Bronchial epithelial cell (primary cell): Measurements from ENCODE around the gene KIF3A. TPM values are rescaled to one million over a fixed set of nuclear protein-coding genes. Genes with fewer than 3 reads are reported as not detected.

Source experiments
- DNase-seq: peaks from one replicate; pipeline ENCODE4 v3.0.0-alpha.2; 2010; ENCODE audit warnings: low read depth
- FAIRE-seq: peaks from 2 replicates; lab custom pipeline; 2011; peaks lifted over from hg19 to GRCh38; lab: Jason Lieb, UNC
- H3K27me3 ChIP-seq: 2 replicates; pipeline ENCODE4 v1.5.1; 2011; ENCODE audit warnings: low read length; ENCODE audit not compliant: control insufficient read depth, insufficient read depth
- H3K36me3 ChIP-seq: 2 replicates; pipeline ENCODE4 v1.5.1; 2011; ENCODE audit warnings: low read length; ENCODE audit not compliant: control insufficient read depth, insufficient read depth
- H3K4me3 ChIP-seq: 2 replicates; pipeline ENCODE4 v1.5.1; 2011; ENCODE audit warnings: mild to moderate bottlenecking, low read depth, low read length, control low read depth
- CTCF ChIP-seq: IDR thresholded peaks from 2 replicates; pipeline ENCODE4 v1.5.1; 2011; ENCODE audit warnings: mild to moderate bottlenecking, moderate library complexity, low read length, control low read depth, inconsistent platforms; ENCODE audit not compliant: insufficient read depth, severe bottlenecking
- total RNA-seq: library from RNA; depleted of rRNA; stranded (reverse); fragments of >200 nt; gene quantifications from 2 replicates; pipeline ENCODE4 v1.2.1, GENCODE V29; 2014

KIF3A gene
- total RNA-seq, 1 donor from 2014 or later: 6.8 TPM

- Histone ChIP-seq H3K36me3 (no peaks in the 10 kb centered on the region), H3K4me3 (peak overlapping the region; percentile 46), H3K27me3 (no peaks in the 10 kb centered on the region)
- DNase-seq (no peak), FAIRE-seq (no peak)
- TF ChIP-seq CTCF: no peak
Measured at GRCh38 chr5:132747616-132748440, 10.5 kb upstream of the KIF3A start.

GRCh38 chr5:132746954-132747615 lies 9.7 kb upstream of the KIF3A start, which contains the start of gene CCNI2:
Gene CCNI2, plus strand, starts transcription at chr5:132747426. Its CDS starts 70 bp downstream, at chr5:132747496.
- H3K4me3 ChIP-seq: peak within 1 kb of the TSS; percentile 46
- FAIRE-seq: no peak
- TF ChIP-seq CTCF: peak; percentile 56
- peak; percentile 53 for DNase-seq
- no peaks in the 10 kb centered on the region for H3K36me3 ChIP-seq
- no peaks in the 10 kb centered on the region for H3K27me3 ChIP-seq

DNA sequence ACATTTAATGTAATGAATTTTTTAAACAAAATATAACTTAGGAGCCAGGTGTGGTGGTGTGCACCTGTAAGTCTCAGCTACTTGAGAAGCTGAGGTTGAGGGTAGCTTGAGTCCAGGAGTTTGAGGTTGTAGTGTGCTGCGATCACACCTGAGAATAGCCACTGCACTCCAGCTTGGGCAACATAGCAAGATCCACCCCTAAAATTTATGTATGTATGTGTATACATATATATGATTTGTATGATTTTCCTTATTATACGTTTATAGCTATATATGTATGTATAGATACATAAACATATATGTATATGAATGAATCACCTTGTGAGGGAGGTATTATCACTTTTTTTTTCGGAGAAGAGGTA lies 9.2 kb upstream of the KIF3A start:
- H3K4me3 ChIP-seq: peak overlapping the region; percentile 46
- no peak for TF ChIP-seq CTCF
- no peaks in the 10 kb centered on the region for H3K36me3 ChIP-seq
- no peak for DNase-seq
- no peak for FAIRE-seq
- H3K27me3 ChIP-seq: no peaks in the 10 kb centered on the region

DNA sequence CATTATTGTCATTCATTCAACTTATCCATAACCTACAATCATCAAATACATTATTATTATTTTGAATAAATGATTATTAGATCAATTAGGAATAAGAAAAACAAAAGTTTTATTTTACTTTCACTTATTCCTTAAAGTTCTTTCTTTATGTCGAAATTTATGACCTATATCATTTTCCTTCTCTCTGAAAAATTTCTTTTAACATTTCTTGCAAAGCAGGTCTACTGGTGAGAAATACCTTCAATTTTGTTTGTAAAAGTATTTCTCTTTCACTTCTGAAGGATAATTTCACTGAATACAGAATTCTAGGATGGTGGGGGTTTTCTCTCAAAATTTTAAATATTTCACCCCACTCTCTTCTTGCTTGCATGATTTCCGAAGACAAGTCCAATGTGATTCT lies 7.3 kb upstream of the KIF3A start:
- FAIRE-seq: no peak
- no peak for DNase-seq
- Histone ChIP-seq H3K4me3 (no peak overlapping the region), H3K27me3 (no peaks in the 10 kb centered on the region), H3K36me3 (no peaks in the 10 kb centered on the region)
- TF ChIP-seq CTCF: no peak

GRCh38 chr5:132742626-132743025 lies 5.3 kb upstream of the KIF3A start:
- Histone ChIP-seq H3K36me3 (no peaks in the 10 kb centered on the region), H3K27me3 (no peaks in the 10 kb centered on the region), H3K4me3 (no peak overlapping the region)
- TF ChIP-seq CTCF: no peak
- no peak for FAIRE-seq
- no peak for DNase-seq
